Measurements from ENCODE around the gene ZNF710. TPM values are rescaled to one million over a fixed set of nuclear protein-coding genes. Genes with fewer than 3 reads are reported as not detected.

ZNF710 gene
- total and polyA plus RNA-seq, 12 donors: 4.1 to 59.0 (median 15.5) TPM

DNA sequence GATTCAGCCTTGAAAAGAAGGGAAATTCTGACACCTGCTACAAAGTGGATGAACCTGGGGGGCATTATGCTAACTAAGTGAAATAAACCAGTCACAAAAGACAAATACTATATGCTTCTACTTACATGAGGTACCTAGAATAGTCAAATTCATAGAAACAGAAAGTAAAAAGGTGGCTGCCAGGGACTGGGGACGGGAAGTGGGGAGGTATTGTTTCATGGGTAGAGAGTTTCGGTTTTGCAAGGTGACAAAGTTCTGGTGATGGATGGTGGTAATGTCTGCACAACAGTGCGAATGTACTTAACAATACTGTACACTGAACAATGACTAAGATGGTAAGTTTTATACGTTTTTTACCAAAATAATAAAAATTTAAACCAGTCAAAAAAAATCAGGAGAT is 96.4 kb downstream of the ZNF710 start:
- no peak for DNase-seq
- H3K9me3 ChIP-seq (replicated peaks in 1 of 3): no peaks in the 10 kb centered on the region
- 53 to 61% (median 59%) methylated on average over 4 of the region's 4 CpGs for WGBS, 4 donors
- no peak overlapping the region for H3K4me3 ChIP-seq
- intact Hi-C loops (cut with DNase I): no loop called here
- peak overlapping the region in 2 of 5 donors; percentile 3 to 44 for H3K27ac ChIP-seq
- no peaks in the 10 kb centered on the region for H3K27me3 ChIP-seq
- H3K4me1 ChIP-seq (replicated peaks in 1 of 2): peaks cover 0 to 26% of the 10 kb centered on the region in 2 donors
- no peaks in the 10 kb centered on the region for H3K36me3 ChIP-seq (replicated peaks in 1 of 2)
- TF ChIP-seq, protein P1, sequence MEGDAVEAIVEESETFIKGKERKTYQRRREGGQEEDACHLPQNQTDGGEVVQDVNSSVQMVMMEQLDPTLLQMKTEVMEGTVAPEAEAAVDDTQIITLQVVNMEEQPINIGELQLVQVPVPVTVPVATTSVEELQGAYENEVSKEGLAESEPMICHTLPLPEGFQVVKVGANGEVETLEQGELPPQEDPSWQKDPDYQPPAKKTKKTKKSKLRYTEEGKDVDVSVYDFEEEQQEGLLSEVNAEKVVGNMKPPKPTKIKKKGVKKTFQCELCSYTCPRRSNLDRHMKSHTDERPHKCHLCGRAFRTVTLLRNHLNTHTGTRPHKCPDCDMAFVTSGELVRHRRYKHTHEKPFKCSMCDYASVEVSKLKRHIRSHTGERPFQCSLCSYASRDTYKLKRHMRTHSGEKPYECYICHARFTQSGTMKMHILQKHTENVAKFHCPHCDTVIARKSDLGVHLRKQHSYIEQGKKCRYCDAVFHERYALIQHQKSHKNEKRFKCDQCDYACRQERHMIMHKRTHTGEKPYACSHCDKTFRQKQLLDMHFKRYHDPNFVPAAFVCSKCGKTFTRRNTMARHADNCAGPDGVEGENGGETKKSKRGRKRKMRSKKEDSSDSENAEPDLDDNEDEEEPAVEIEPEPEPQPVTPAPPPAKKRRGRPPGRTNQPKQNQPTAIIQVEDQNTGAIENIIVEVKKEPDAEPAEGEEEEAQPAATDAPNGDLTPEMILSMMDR (IDR thresholded peaks at IDR 0.05): no peak
- TF ChIP-seq POLR2A (IDR thresholded peaks at IDR 0.05): no peak

DNA sequence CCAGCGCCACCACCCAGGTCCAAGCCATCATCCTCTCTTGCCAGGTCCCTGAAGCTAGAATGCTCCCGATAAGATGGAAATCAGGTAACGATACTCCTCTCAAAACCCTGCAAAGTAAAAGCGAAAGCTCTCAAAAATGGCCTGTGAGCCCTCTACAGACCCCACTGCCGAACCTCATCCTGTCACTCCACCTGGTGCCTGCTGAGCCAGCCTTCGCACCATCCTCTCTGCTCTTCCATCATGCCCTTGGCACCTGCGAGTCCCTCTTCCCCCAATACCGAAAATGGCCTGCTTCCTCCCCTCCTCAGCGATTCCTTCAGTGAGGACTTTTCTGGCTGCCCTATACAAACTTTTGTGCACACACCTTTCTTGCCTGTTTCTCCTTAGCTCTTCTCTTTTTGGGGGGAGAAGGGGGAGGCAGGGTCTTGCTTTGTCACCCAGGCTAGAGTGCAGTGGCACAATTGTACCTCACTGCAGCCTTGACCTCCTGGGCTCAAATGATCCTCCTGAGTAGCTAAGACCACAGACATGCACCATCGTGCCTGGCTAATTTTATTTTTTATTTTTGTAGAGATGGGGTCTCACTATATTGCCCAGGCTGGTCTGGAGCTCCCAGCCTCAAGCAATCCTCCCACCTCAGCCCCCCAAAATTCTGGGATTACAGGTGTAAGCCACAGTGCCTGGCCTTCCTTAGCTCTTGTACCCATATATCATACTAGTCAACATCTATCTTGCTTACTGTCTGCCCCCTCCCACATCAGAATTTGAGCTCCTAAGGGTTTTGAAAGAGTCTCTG is 98.1 kb downstream of the ZNF710 start:
- Histone ChIP-seq H3K4me1 (replicated peaks in 1 of 2) (peaks cover 0 to 26% of the 10 kb centered on the region in 2 donors), H3K36me3 (replicated peaks in 1 of 2) (no peaks in the 10 kb centered on the region), H3K27me3 (no peaks in the 10 kb centered on the region), H3K4me3 (no peak overlapping the region), H3K27ac (peak overlapping the region in 2 of 5 donors; percentile 44 to 67), H3K9me3 (replicated peaks in 1 of 3) (no peaks in the 10 kb centered on the region)
- intact Hi-C loops (cut with DNase I): no loop called here
- TF ChIP-seq, protein P1 (IDR thresholded peaks at IDR 0.05): no peak
- TF ChIP-seq POLR2A (IDR thresholded peaks at IDR 0.05): no peak
- no peak for DNase-seq
- WGBS, 4 donors: 92 to 93% (median 92%) methylated on average over 10 of the region's 10 CpGs

DNA sequence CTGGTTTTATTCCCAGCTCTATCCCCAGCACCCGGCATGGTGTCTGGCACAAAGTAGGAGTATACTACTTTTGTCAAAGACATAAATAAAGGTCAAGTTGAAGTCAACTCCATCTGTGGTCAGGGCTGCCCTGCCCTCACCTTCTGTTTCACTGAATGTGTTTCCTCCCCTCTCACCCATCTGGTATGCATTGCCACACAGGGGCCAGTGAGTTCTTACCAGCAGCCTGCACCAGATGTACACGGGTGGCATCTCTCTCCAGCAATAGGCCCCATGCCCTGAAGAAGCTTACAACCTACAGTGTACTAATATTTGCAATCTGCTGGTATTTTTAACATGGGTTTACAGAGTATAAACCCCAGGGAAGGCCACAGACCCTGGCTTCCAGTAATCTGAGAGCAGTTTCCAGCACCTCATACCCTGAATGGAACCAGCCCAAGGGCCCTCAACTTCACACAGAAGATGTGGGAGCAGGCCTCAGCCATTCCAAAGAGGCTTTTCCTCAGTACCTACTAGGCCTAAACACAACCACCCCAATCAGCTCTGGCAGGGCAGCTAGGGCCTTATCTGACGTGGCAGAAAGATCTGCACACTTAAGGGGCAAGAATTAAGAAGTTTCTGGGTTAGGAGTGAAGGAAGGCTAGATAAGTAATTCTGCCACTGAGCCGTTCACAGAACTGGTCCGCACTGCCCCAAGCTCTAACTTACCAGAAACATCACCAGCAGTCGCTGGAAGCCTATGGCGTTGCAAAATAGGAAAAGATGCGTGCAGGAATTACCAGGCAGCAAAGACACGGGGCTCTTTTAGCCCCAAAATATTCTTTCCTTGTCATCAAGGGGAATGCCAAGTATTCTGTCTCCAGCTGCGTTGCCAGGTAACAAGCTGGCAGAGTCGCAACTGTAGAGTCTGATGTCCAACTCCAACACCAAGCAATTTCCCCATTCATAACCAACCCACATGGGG is 99.0 kb downstream of the ZNF710 start:
- intact Hi-C loops (cut with DNase I): no loop called here
- H3K36me3 ChIP-seq (replicated peaks in 1 of 2): no peaks in the 10 kb centered on the region
- H3K27me3 ChIP-seq: no peaks in the 10 kb centered on the region
- no peak overlapping the region for H3K4me3 ChIP-seq
- no peak for DNase-seq
- no peak for TF ChIP-seq POLR2A (IDR thresholded peaks at IDR 0.05)
- TF ChIP-seq, protein P1 (IDR thresholded peaks at IDR 0.05): no peak
- WGBS, 4 donors: 74 to 88% (median 85%) methylated on average over 11 of the region's 11 CpGs
- H3K4me1 ChIP-seq (replicated peaks in 1 of 2): peaks cover 0 to 26% of the 10 kb centered on the region in 2 donors
- H3K9me3 ChIP-seq (replicated peaks in 1 of 3): no peaks in the 10 kb centered on the region
- H3K27ac ChIP-seq: no peak overlapping the region

Measured in adrenal gland (tissue), 12 donors.